Psoas muscle (tissue), 8 donors: ENCODE data around the gene OTOA. TPM values are rescaled to one million over a fixed set of nuclear protein-coding genes. Genes with fewer than 3 reads are reported as not detected.
"Not testable (repeated sequence)": the region's sequence is repeated elsewhere in the genome, so short reads cannot be mapped to it uniquely, and the experiment has no call there.

Experiments used
- ATAC-seq, 4 donors: fragments of 200-7000 bp; cut with Tn5 transposase; one replicate each; pipeline ENCODE4 v1.9.1; 2020; ENCODE audit warnings: moderate library complexity in 3 of 4, mild to moderate bottlenecking in 2 of 4
- DNase-seq, 2 donors: peaks; one replicate each; pipeline ENCODE4 v3.0.0-alpha.2; 2020
- H3K27ac ChIP-seq: fragments of 200-600 bp; one replicate; pipeline ENCODE4 v1.8.0; 2022
- H3K27me3 ChIP-seq, 3 donors: fragments of 200-600 bp in 1 of 3; one replicate each; pipeline versions ENCODE4 v1.6.1 to v1.8.0; 2013 to 2022; ENCODE audit warnings: low read length in 2 of 3, mild to moderate bottlenecking in 2 of 3, moderate library complexity in 1 of 3; ENCODE audit not compliant: insufficient read depth in 3 of 3
- H3K36me3 ChIP-seq, 2 donors: fragments of 200-600 bp in 1 of 2; one replicate each; pipeline versions ENCODE4 v1.6.1 to v1.8.0; 2013 to 2022; ENCODE audit warnings: low read depth in 1 of 2, mild to moderate bottlenecking in 1 of 2, moderate library complexity in 1 of 2; ENCODE audit not compliant: insufficient read depth in 1 of 2
- H3K4me1 ChIP-seq: fragments of 200-600 bp; one replicate; pipeline ENCODE4 v1.8.0; 2022
- H3K4me3 ChIP-seq: fragments of 200-600 bp; one replicate; pipeline ENCODE4 v1.8.0; 2022; ENCODE audit warnings: mild to moderate bottlenecking
- H3K9me3 ChIP-seq: fragments of 200-600 bp; one replicate; pipeline ENCODE4 v1.8.0; 2022
- WGBS, 3 donors: extraction: QIAGEN DNeasy Blood & Tissue Kit; methylation state at CpG; one replicate each; pipeline versions ENCODE4 v1.1.6 to v1.1.7; 2013; 5-methylcytosine and 5-hydroxymethylcytosine counted together
- intact Hi-C, 2 donors: fragments of 100-400 bp; cut with DNase I; formaldehyde crosslinking; loops; one replicate each; pipeline versions ENCODE4 v1.11.0 to v1.14.2; 2022
- polyA plus RNA-seq, 3 donors: library from polyadenylated mRNA; stranded (reverse); fragments of 200-250 nt; gene quantifications; one replicate each; pipeline ENCODE4 v1.2.3, GENCODE V29; 2013
- total RNA-seq, 4 donors: library from RNA; stranded (reverse); fragmentation: NEBNext Ultra II Directional in 2 of 4; extraction: Animal tissue kit (Norgen Biotek cat#: 25700) in 2 of 4; gene quantifications; one replicate each; pipeline versions ENCODE4 v1.2.1 to v1.2.4, GENCODE V29; 2021 to 2023
- TF ChIP-seq, protein P1 (sequence below): fragments of 200-600 bp; IDR thresholded peaks from one replicate; pipeline ENCODE4 v1.8.0; 2022; ENCODE audit warnings: antibody characterized with exemption
- donor health status: healthy with polysubstance abuse.
- donor health status: DM: no; HTN: no; CAD: no; lungs with moderate emphysema.
- donor health status: Bipolar disorder and iron deficiency.
- donor health status: healthy.
- donor health status: DM: yes; HTN: yes; CAD: no.
- donor health status: DM: no; HTN: no; CAD: no.
- donor health status: DM: no; HTN: no; CAD: no.
- donor health status: DM: yes; HTN: yes; CAD: no.

The OTOA gene
- total and polyA plus RNA-seq, 7 donors, result 0.04 to 0.21 (median 0.06) TPM; not detected in 2

DNA sequence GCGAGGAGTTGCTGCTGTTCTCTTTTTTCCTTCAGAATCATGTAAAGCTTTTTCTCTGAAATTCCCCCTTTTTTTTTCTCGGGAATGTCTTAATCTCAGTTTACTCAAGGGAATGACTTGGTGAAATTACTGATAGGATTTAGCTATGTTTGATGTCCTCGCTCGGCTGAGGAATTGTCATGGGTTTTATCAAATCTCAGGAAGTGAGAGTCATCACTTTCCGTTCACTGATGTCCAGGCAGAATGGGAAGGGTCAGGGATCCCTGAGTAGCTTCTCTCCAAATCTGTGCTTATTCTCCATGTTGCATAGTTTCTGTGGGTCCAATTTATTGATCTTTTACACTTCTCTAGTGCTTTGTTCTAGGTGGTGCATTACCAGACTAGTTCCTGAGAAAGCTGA is 17.7 kb upstream of the OTOA start:
- ATAC-seq, result no peak
- TF ChIP-seq, protein P1, sequence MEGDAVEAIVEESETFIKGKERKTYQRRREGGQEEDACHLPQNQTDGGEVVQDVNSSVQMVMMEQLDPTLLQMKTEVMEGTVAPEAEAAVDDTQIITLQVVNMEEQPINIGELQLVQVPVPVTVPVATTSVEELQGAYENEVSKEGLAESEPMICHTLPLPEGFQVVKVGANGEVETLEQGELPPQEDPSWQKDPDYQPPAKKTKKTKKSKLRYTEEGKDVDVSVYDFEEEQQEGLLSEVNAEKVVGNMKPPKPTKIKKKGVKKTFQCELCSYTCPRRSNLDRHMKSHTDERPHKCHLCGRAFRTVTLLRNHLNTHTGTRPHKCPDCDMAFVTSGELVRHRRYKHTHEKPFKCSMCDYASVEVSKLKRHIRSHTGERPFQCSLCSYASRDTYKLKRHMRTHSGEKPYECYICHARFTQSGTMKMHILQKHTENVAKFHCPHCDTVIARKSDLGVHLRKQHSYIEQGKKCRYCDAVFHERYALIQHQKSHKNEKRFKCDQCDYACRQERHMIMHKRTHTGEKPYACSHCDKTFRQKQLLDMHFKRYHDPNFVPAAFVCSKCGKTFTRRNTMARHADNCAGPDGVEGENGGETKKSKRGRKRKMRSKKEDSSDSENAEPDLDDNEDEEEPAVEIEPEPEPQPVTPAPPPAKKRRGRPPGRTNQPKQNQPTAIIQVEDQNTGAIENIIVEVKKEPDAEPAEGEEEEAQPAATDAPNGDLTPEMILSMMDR, result no peak
- H3K4me1 ChIP-seq, result peaks cover 23% of the 10 kb centered on the region
- peak overlapping the region; percentile 61 for H3K27ac ChIP-seq
- H3K36me3 ChIP-seq, result no peaks in the 10 kb centered on the region
- DNase-seq, result no peak
- intact Hi-C loops, result no loop called here
- WGBS, 3 donors, result 60 to 66% (median 61%) methylated on average over 5 of the region's 5 CpGs
- no peaks in the 10 kb centered on the region for H3K9me3 ChIP-seq
- no peaks in the 10 kb centered on the region for H3K27me3 ChIP-seq
- H3K4me3 ChIP-seq, result peak overlapping the region; percentile 54

DNA sequence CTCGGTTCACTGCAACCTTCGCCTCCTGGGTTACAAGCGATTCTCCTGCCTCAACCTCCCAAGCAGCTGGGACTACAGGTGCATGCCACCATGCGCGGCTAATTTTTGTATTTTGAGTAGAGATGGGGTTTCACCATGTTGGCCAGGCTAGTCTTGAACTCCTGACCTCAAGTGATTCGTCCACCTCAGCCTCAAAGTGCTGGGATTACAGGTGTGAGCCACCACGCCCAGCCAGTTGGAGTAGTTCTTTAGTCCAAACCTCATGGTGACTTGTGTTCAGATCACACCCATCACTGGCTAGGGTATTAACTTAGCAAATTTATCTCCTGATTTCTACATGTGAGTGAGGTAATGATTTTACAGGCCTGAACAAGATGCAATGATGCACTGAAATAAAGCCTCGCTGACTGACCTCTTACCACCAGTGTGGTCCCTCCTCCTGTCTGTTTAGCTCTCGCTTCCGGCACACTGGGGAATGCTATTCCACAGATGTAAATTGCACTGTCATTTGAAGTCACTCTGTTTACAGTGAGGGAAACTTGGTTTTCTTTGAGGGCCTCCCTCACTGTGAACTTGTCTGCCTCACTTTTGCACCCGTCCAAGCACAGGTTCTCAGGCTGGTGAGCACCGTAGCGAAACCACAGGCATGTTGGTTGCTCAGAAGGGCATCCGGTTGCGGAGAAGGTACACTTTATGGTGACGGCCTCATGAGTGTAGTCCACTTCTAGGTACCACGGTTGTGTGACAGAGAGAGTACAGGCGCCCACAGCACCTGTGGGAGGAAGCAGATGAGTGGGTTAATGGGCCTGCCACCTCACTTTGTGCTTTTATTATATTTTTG is 16.8 kb upstream of the OTOA start:
- H3K4me1 ChIP-seq, result peaks cover 23% of the 10 kb centered on the region
- H3K9me3 ChIP-seq, result no peaks in the 10 kb centered on the region
- TF ChIP-seq, protein P1, result no peak
- no peak for ATAC-seq
- DNase-seq, result no peak
- H3K36me3 ChIP-seq, result no peaks in the 10 kb centered on the region
- intact Hi-C loops, result no loop called here
- H3K27ac ChIP-seq, result peak overlapping the region; percentile 61
- no peaks in the 10 kb centered on the region for H3K27me3 ChIP-seq
- WGBS, 3 donors, result 88 to 96% (median 91%) methylated on average over 18 of the region's 18 CpGs
- no peak overlapping the region for H3K4me3 ChIP-seq

DNA sequence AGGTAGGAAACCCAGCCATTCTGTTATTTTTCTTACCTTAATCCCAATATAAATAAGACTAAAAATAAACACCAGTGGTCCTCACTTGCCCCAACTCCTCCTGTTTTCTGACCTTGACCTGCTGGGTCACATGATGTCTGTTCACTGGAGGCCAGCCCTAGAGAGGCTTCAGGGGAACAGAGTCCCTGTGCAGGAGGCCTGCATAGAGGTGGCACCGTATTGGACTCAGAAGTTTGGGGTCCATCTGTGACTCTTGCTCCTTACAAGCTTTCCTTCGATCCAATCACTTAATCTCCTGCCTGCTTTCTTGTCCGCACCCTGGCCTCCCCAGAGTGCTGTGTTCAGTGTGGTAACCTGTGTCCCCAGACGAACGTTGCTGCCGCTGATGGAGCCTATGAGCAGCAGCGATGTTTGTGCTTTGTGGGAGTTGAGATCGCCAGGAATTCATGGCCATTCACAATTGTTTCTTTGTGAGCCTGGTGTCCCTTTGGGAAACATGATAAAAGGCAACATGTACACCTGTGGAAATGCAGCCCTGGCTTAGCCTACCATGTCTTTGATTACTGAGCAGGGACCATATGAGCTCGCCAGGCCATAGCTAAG is 16.1 kb upstream of the OTOA start:
- 84 to 90% (median 87%) methylated on average over 9 of the region's 9 CpGs for whole genome bisulfite sequencing, 3 donors
- Histone ChIP-seq H3K4me3 (no peak overlapping the region), H3K36me3 (no peaks in the 10 kb centered on the region), H3K9me3 (no peaks in the 10 kb centered on the region), H3K4me1 (peaks cover 23% of the 10 kb centered on the region), H3K27ac (no peak overlapping the region), H3K27me3 (no peaks in the 10 kb centered on the region)
- DNase-seq (no peak), ATAC-seq (no peak)
- TF ChIP-seq, protein P1, result no peak
- intact Hi-C loops, result no loop called here

DNA sequence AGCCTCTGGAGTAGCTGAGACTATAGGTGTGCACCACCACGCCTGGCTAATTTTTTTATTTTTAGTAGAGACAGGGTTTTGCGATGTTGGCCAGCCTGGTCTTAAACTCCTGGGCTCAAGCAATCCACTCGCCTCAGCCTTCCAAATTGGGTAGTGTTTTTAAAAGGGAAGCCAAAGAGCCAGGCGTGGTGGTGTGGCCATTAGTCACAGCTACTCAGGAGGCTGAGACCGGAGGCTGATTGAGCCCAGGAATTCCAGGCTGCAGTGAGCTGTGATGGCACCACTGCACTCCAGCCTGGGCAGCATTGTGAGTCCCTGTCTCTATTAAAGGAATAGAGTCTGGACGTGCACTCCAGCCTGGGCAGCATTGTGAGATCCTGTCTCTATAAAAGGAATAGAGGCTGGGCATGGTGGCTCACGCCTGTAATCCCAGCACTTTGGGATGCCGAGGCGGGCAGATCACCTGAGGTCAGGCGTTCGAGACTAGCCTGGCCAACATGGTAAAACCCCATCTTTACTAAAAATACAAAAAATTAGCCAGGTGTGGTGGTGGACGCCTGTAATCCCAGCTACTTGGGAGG is 13.9 kb upstream of the OTOA start:
- H3K4me3 ChIP-seq, H3K36me3 ChIP-seq, ATAC-seq, H3K27me3 ChIP-seq, H3K27ac ChIP-seq, H3K9me3 ChIP-seq, intact Hi-C loops, DNase-seq: not testable (repeated sequence)
- 93 to 94% (median 94%) methylated on average over 12 of the region's 12 CpGs for WGBS, 3 donors
- H3K4me1 ChIP-seq, result peaks cover 13% of the 10 kb centered on the region

DNA sequence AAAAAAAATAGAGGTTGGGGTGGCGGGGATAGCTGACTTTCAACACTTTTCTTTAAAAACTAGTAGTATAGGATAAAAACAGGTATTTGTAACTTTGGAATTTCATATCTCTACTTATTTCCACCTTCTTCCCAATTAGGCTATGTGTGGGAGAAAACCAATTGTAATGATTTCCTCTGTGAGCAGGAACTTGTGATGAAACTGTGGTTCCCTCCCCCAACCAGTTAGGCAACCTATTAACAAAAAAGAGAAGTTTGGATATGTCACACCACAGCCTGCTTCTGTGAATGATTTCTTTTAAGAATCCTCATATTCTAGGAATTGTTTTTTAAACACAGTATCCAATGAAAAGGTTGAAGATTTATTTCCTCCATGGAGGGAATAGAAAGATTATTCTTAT is 13.2 kb upstream of the OTOA start:
- no peaks in the 10 kb centered on the region for H3K27me3 ChIP-seq
- H3K27ac ChIP-seq, result no peak overlapping the region
- no peak for ATAC-seq
- peak overlapping the region; percentile 2 for H3K4me3 ChIP-seq
- peaks cover 3 to 10% of the 10 kb centered on the region in 2 donors for H3K36me3 ChIP-seq
- peaks cover 6% of the 10 kb centered on the region for H3K4me1 ChIP-seq
- TF ChIP-seq, protein P1, result no peak
- no peaks in the 10 kb centered on the region for H3K9me3 ChIP-seq
- DNase-seq, result no peak
- intact Hi-C loops, result no loop called here
- 92 to 100% (median 94%) methylated on average over 1 of the region's 1 CpG for WGBS, 3 donors
